Measurements from ENCODE around the gene CENPU. TPM values are rescaled to one million over a fixed set of nuclear protein-coding genes. Genes with fewer than 3 reads are reported as not detected.
"Not testable (repeated sequence)": the region's sequence is repeated elsewhere in the genome, so short reads cannot be mapped to it uniquely, and the experiment has no call there.

CENPU gene
- total RNA-seq, 1 donor, result 9.7 TPM

GRCh38 chr4:184752496-184753275, 18.8 kb upstream of the CENPU start:
- DNase-seq (ENCODE audit: low read depth in 2 of 3, low spot score in 2 of 3), result no peak

GRCh38 chr4:184751585-184751956, 17.7 kb upstream of the CENPU start:
- peak in 1 of 3 donors; percentile 21 for DNase-seq (ENCODE audit: low read depth in 2 of 3, low spot score in 2 of 3)

GRCh38 chr4:184750926-184751584, 17.2 kb upstream of the CENPU start:
- no peak for DNase-seq (ENCODE audit: low read depth in 2 of 3, low spot score in 2 of 3)

GRCh38 chr4:184748251-184748652, 14.4 kb upstream of the CENPU start:
- no peak for DNase-seq (ENCODE audit: low read depth in 2 of 3, low spot score in 2 of 3)

GRCh38 chr4:184747034-184747830, 13.3 kb upstream of the CENPU start:
- DNase-seq (ENCODE audit: low read depth in 2 of 3, low spot score in 2 of 3), result peak in 1 of 3 donors; percentile 23

- peak in 2 of 3 donors; percentile 83 to 94 for DNase-seq (ENCODE audit: low read depth in 2 of 3, low spot score in 2 of 3)
Measured at GRCh38 chr4:184745831-184746795, 12.2 kb upstream of the CENPU start.

GRCh38 chr4:184744236-184744635, 10.3 kb upstream of the CENPU start:
- DNase-seq (ENCODE audit: low read depth in 2 of 3, low spot score in 2 of 3), result no peak

GRCh38 chr4:184743650-184744049, 9.8 kb upstream of the CENPU start:
- DNase-seq (ENCODE audit: low read depth in 2 of 3, low spot score in 2 of 3), result no peak

GRCh38 chr4:184741651-184742050, 7.8 kb upstream of the CENPU start:
- not testable (repeated sequence) for DNase-seq (ENCODE audit: low read depth in 2 of 3, low spot score in 2 of 3)

GRCh38 chr4:184740980-184741391, 7.1 kb upstream of the CENPU start:
- no peak for DNase-seq (ENCODE audit: low read depth in 2 of 3, low spot score in 2 of 3)

- peak in 2 of 3 donors; percentile 50 to 69 for DNase-seq (ENCODE audit: low read depth in 2 of 3, low spot score in 2 of 3)
Measured at GRCh38 chr4:184739575-184739974, 5.7 kb upstream of the CENPU start.

GRCh38 chr4:184734758-184735157, 862 bp upstream of the CENPU start:
- no peak for DNase-seq (ENCODE audit: low read depth in 2 of 3, low spot score in 2 of 3)

- no peak for DNase-seq (ENCODE audit: low read depth in 2 of 3, low spot score in 2 of 3)
Measured at GRCh38 chr4:184732126-184732525, 1.8 kb downstream of the CENPU start.

- DNase-seq (ENCODE audit: low read depth in 2 of 3, low spot score in 2 of 3), result no peak
Measured at GRCh38 chr4:184731056-184731455, 2.8 kb downstream of the CENPU start.

- no peak for DNase-seq (ENCODE audit: low read depth in 2 of 3, low spot score in 2 of 3)
Measured at GRCh38 chr4:184729946-184730345, 4.0 kb downstream of the CENPU start.

GRCh38 chr4:184728858-184729257, 5.0 kb downstream of the CENPU start:
- no peak for DNase-seq (ENCODE audit: low read depth in 2 of 3, low spot score in 2 of 3)

GRCh38 chr4:184727430-184727829, 6.5 kb downstream of the CENPU start:
- no peak for DNase-seq (ENCODE audit: low read depth in 2 of 3, low spot score in 2 of 3)

- DNase-seq (ENCODE audit: low read depth in 2 of 3, low spot score in 2 of 3), result no peak
Measured at GRCh38 chr4:184722798-184723197, 11.1 kb downstream of the CENPU start.

GRCh38 chr4:184721254-184721653, 12.6 kb downstream of the CENPU start:
- DNase-seq (ENCODE audit: low read depth in 2 of 3, low spot score in 2 of 3), result peak in 1 of 3 donors; percentile 33

GRCh38 chr4:184719407-184719806, 14.5 kb downstream of the CENPU start:
- no peak for DNase-seq (ENCODE audit: low read depth in 2 of 3, low spot score in 2 of 3)
